Measurements from ENCODE around the gene RTP3. TPM values are rescaled to one million over a fixed set of nuclear protein-coding genes. Genes with fewer than 3 reads are reported as not detected.

Gene RTP3
- total and polyA plus RNA-seq, 4 donors: not detected

GRCh38 chr3:46477756-46478155, 20.0 kb upstream of the RTP3 start:
- H3K4me3 ChIP-seq (ENCODE audit: low read length in 2 of 2): no peak overlapping the region
- intact Hi-C loops (cut with DNase I): no loop called here
- H3K4me1 ChIP-seq (ENCODE audit: control insufficient read depth in 1 of 2, insufficient read depth in 2 of 2, low read length in 2 of 2): no peaks in the 10 kb centered on the region
- ATAC-seq (ENCODE audit: low FRiP score) (no peak), DNase-seq (peak in 1 of 2 donors; percentile 59)
- H3K27ac ChIP-seq (ENCODE audit: low read depth in 1 of 2, low read length in 2 of 2): no peak overlapping the region
- peaks cover 2% of the 10 kb centered on the region for H3K9me3 ChIP-seq (ENCODE audit: control insufficient read depth, low read length)
- no peaks in the 10 kb centered on the region for H3K27me3 ChIP-seq (ENCODE audit: control insufficient read depth in 1 of 2, insufficient read depth in 2 of 2, low read length in 1 of 2)
- H3K36me3 ChIP-seq (ENCODE audit: control insufficient read depth in 1 of 2, insufficient read depth in 2 of 2, low read length in 1 of 2): no peaks in the 10 kb centered on the region
- WGBS, 2 donors: 74 to 75% methylated on average over 6 of the region's 6 CpGs

- no peak for ATAC-seq (ENCODE audit: low FRiP score)
- no peaks in the 10 kb centered on the region for H3K27me3 ChIP-seq (ENCODE audit: control insufficient read depth in 1 of 2, insufficient read depth in 2 of 2, low read length in 1 of 2)
- no peaks in the 10 kb centered on the region for H3K36me3 ChIP-seq (ENCODE audit: control insufficient read depth in 1 of 2, insufficient read depth in 2 of 2, low read length in 1 of 2)
- no peak overlapping the region for H3K27ac ChIP-seq (ENCODE audit: low read depth in 1 of 2, low read length in 2 of 2)
- peak in 1 of 2 donors; percentile 65 for DNase-seq
- H3K4me1 ChIP-seq (ENCODE audit: control insufficient read depth in 1 of 2, insufficient read depth in 2 of 2, low read length in 2 of 2): no peaks in the 10 kb centered on the region
- WGBS, 2 donors: 82 to 86% methylated on average over 5 of the region's 5 CpGs
- intact Hi-C loops (cut with DNase I): no loop called here
- H3K9me3 ChIP-seq (ENCODE audit: control insufficient read depth, low read length): peaks cover 2% of the 10 kb centered on the region
- no peak overlapping the region for H3K4me3 ChIP-seq (ENCODE audit: low read length in 2 of 2)
Observed at GRCh38 chr3:46478341-46478740, 19.4 kb upstream of the RTP3 start.

GRCh38 chr3:46479021-46479420, 18.8 kb upstream of the RTP3 start:
- H3K27me3 ChIP-seq (ENCODE audit: control insufficient read depth in 1 of 2, insufficient read depth in 2 of 2, low read length in 1 of 2): no peaks in the 10 kb centered on the region
- no peak for ATAC-seq (ENCODE audit: low FRiP score)
- WGBS, 2 donors: 85 to 90% methylated on average over 5 of the region's 5 CpGs
- intact Hi-C loops (cut with DNase I): no loop called here
- DNase-seq: peak in 1 of 2 donors; percentile 25
- H3K9me3 ChIP-seq (ENCODE audit: control insufficient read depth, low read length): peaks cover 2% of the 10 kb centered on the region
- H3K36me3 ChIP-seq (ENCODE audit: control insufficient read depth in 1 of 2, insufficient read depth in 2 of 2, low read length in 1 of 2): no peaks in the 10 kb centered on the region
- no peak overlapping the region for H3K4me3 ChIP-seq (ENCODE audit: low read length in 2 of 2)
- no peak overlapping the region for H3K27ac ChIP-seq (ENCODE audit: low read depth in 1 of 2, low read length in 2 of 2)
- H3K4me1 ChIP-seq (ENCODE audit: control insufficient read depth in 1 of 2, insufficient read depth in 2 of 2, low read length in 2 of 2): no peaks in the 10 kb centered on the region

- no peak overlapping the region for H3K4me3 ChIP-seq (ENCODE audit: low read length in 2 of 2)
- ATAC-seq (ENCODE audit: low FRiP score) (no peak), DNase-seq (peak in 1 of 2 donors; percentile 26)
- H3K27ac ChIP-seq (ENCODE audit: low read depth in 1 of 2, low read length in 2 of 2): no peak overlapping the region
- peaks cover 2% of the 10 kb centered on the region for H3K9me3 ChIP-seq (ENCODE audit: control insufficient read depth, low read length)
- intact Hi-C loops (cut with DNase I): loop anchor here in 1 of 2 donors (10.0 kb wide), 1 partner anchor 155 kb away; no protein-coding TSS in a partner anchor
- no peaks in the 10 kb centered on the region for H3K27me3 ChIP-seq (ENCODE audit: control insufficient read depth in 1 of 2, insufficient read depth in 2 of 2, low read length in 1 of 2)
- WGBS, 2 donors: 63 to 68% methylated on average over 5 of the region's 5 CpGs
- H3K36me3 ChIP-seq (ENCODE audit: control insufficient read depth in 1 of 2, insufficient read depth in 2 of 2, low read length in 1 of 2): no peaks in the 10 kb centered on the region
- no peaks in the 10 kb centered on the region for H3K4me1 ChIP-seq (ENCODE audit: control insufficient read depth in 1 of 2, insufficient read depth in 2 of 2, low read length in 2 of 2)
Observed at GRCh38 chr3:46479696-46480095, 18.1 kb upstream of the RTP3 start.

GRCh38 chr3:46480491-46481195, 17.1 kb upstream of the RTP3 start:
- H3K4me3 ChIP-seq (ENCODE audit: low read length in 2 of 2): no peak overlapping the region
- no peaks in the 10 kb centered on the region for H3K36me3 ChIP-seq (ENCODE audit: control insufficient read depth in 1 of 2, insufficient read depth in 2 of 2, low read length in 1 of 2)
- H3K27me3 ChIP-seq (ENCODE audit: control insufficient read depth in 1 of 2, insufficient read depth in 2 of 2, low read length in 1 of 2): no peaks in the 10 kb centered on the region
- intact Hi-C loops (cut with DNase I): loop anchor here in 1 of 2 donors (10.0 kb wide), 1 partner anchor 154 kb away; no protein-coding TSS in a partner anchor
- DNase-seq (peak in 1 of 2 donors; percentile 67), ATAC-seq (ENCODE audit: low FRiP score) (no peak)
- H3K27ac ChIP-seq (ENCODE audit: low read depth in 1 of 2, low read length in 2 of 2): no peak overlapping the region
- H3K4me1 ChIP-seq (ENCODE audit: control insufficient read depth in 1 of 2, insufficient read depth in 2 of 2, low read length in 2 of 2): no peaks in the 10 kb centered on the region
- peaks cover 2% of the 10 kb centered on the region for H3K9me3 ChIP-seq (ENCODE audit: control insufficient read depth, low read length)
- WGBS, 2 donors: 86 to 90% methylated on average over 6 of the region's 6 CpGs

GRCh38 chr3:46481636-46482035, 16.1 kb upstream of the RTP3 start:
- Histone ChIP-seq H3K9me3 (ENCODE audit: control insufficient read depth, low read length) (peaks cover 2% of the 10 kb centered on the region), H3K27me3 (ENCODE audit: control insufficient read depth in 1 of 2, insufficient read depth in 2 of 2, low read length in 1 of 2) (no peaks in the 10 kb centered on the region), H3K36me3 (ENCODE audit: control insufficient read depth in 1 of 2, insufficient read depth in 2 of 2, low read length in 1 of 2) (no peaks in the 10 kb centered on the region), H3K4me1 (ENCODE audit: control insufficient read depth in 1 of 2, insufficient read depth in 2 of 2, low read length in 2 of 2) (no peaks in the 10 kb centered on the region), H3K27ac (ENCODE audit: low read depth in 1 of 2, low read length in 2 of 2) (no peak overlapping the region), H3K4me3 (ENCODE audit: low read length in 2 of 2) (no peak overlapping the region)
- ATAC-seq (ENCODE audit: low FRiP score): no peak
- intact Hi-C loops (cut with DNase I): loop anchor here in 1 of 2 donors (10.0 kb wide), 1 partner anchor 153 kb away; no protein-coding TSS in a partner anchor
- no peak for DNase-seq
- 89 to 90% methylated on average over 4 of the region's 4 CpGs for WGBS, 2 donors

- no peaks in the 10 kb centered on the region for H3K27me3 ChIP-seq (ENCODE audit: control insufficient read depth in 1 of 2, insufficient read depth in 2 of 2, low read length in 1 of 2)
- H3K36me3 ChIP-seq (ENCODE audit: control insufficient read depth in 1 of 2, insufficient read depth in 2 of 2, low read length in 1 of 2): no peaks in the 10 kb centered on the region
- no peak overlapping the region for H3K4me3 ChIP-seq (ENCODE audit: low read length in 2 of 2)
- ATAC-seq (ENCODE audit: low FRiP score) (no peak), DNase-seq (no peak)
- intact Hi-C loops (cut with DNase I): loop anchor here in 1 of 2 donors (10.0 kb wide), 1 partner anchor 152 kb away; no protein-coding TSS in a partner anchor
- H3K9me3 ChIP-seq (ENCODE audit: control insufficient read depth, low read length): peaks cover 2% of the 10 kb centered on the region
- no peak overlapping the region for H3K27ac ChIP-seq (ENCODE audit: low read depth in 1 of 2, low read length in 2 of 2)
- H3K4me1 ChIP-seq (ENCODE audit: control insufficient read depth in 1 of 2, insufficient read depth in 2 of 2, low read length in 2 of 2): no peaks in the 10 kb centered on the region
- 67 to 75% methylated on average over 1 of the region's 1 CpG for WGBS, 2 donors
Observed at GRCh38 chr3:46482632-46483350, 15.0 kb upstream of the RTP3 start.

- Histone ChIP-seq H3K27ac (ENCODE audit: low read depth in 1 of 2, low read length in 2 of 2) (no peak overlapping the region), H3K4me1 (ENCODE audit: control insufficient read depth in 1 of 2, insufficient read depth in 2 of 2, low read length in 2 of 2) (no peaks in the 10 kb centered on the region), H3K27me3 (ENCODE audit: control insufficient read depth in 1 of 2, insufficient read depth in 2 of 2, low read length in 1 of 2) (no peaks in the 10 kb centered on the region), H3K4me3 (ENCODE audit: low read length in 2 of 2) (no peak overlapping the region), H3K9me3 (ENCODE audit: control insufficient read depth, low read length) (no peaks in the 10 kb centered on the region), H3K36me3 (ENCODE audit: control insufficient read depth in 1 of 2, insufficient read depth in 2 of 2, low read length in 1 of 2) (no peaks in the 10 kb centered on the region)
- 87 to 91% methylated on average over 2 of the region's 2 CpGs for whole genome bisulfite sequencing, 2 donors
- intact Hi-C loops (cut with DNase I): loop anchor here in 1 of 2 donors (10.0 kb wide), 1 partner anchor 151 kb away; no protein-coding TSS in a partner anchor
- no peak for ATAC-seq (ENCODE audit: low FRiP score)
- no peak for DNase-seq
Observed at GRCh38 chr3:46483825-46484224, 14.0 kb upstream of the RTP3 start.
